PC-3 (cell line): ENCODE data around the gene NT5DC1.

Experiments used
- EZH2 ChIP-seq: fragments of 300-600 bp; sonication (generic); IDR thresholded peaks from one replicate; pipeline ENCODE4 v1.6.1; 2017; ENCODE audit warnings: antibody characterized with exemption, mild to moderate bottlenecking, low read length; ENCODE audit not compliant: unreplicated experiment
- TF ChIP-seq, protein P1 (sequence below): fragments of 300-600 bp; sonication (generic); conservative IDR thresholded peaks from 2 replicates; pipeline ENCODE4 v1.5.1; 2017; ENCODE audit warnings: antibody characterized with exemption, low read depth, mild to moderate bottlenecking, low read length

DNA sequence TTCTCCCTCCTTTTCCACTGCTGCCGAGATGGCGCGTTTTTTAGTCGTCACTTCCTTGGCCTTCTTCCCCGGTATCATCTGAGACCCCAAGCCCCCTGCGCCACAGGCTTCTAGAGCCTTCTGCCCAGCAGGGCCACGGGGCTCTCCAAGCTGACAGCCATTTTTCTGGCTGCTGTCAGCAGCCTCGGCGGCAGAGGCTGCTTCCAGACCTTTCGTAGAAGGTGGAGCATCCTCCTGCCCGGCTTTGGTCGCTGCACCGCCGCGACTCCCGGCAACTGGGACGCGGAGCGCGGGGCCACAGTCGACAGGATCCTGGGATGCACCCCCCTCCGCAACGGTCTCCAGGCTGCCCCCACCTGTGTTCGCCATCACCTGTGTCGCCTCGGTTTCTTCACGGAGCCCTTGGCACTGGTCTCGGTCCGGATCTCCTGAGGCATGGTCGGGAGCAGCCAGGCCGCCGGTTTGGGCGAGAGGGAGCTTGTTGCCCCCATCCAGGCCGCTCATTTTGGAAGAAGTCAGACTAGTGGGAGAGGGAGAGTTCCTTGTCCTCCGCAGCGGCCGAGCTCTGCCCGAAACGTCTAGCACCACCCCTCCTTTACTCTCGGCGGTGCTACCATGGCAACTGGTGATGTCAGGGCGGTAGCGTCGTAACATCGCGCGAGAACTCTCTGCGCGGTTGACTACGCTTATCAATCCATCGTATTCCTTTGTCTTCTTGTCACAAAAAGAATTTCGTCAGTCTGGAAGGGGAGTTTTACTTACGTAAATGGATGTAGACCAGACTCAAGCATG, 153.0 kb downstream of the NT5DC1 start, which contains the start of gene TSPYL4:
- TF ChIP-seq, protein P1, sequence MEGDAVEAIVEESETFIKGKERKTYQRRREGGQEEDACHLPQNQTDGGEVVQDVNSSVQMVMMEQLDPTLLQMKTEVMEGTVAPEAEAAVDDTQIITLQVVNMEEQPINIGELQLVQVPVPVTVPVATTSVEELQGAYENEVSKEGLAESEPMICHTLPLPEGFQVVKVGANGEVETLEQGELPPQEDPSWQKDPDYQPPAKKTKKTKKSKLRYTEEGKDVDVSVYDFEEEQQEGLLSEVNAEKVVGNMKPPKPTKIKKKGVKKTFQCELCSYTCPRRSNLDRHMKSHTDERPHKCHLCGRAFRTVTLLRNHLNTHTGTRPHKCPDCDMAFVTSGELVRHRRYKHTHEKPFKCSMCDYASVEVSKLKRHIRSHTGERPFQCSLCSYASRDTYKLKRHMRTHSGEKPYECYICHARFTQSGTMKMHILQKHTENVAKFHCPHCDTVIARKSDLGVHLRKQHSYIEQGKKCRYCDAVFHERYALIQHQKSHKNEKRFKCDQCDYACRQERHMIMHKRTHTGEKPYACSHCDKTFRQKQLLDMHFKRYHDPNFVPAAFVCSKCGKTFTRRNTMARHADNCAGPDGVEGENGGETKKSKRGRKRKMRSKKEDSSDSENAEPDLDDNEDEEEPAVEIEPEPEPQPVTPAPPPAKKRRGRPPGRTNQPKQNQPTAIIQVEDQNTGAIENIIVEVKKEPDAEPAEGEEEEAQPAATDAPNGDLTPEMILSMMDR = no peak
- no peak for TF ChIP-seq EZH2
